22Rv1 (cell line): ENCODE measurements around the gene TMEM126A.

ENCODE experiments used
- H3K27ac ChIP-seq: fragments of 450-650 bp; 2 replicates; pipeline ENCODE4 v1.5.1; 2017
- ZFX ChIP-seq: fragments of 450-650 bp; IDR thresholded peaks from 2 replicates; pipeline ENCODE4 v1.6.1; 2017; ENCODE audit warnings: antibody characterized with exemption, borderline replicate concordance
- TF ChIP-seq, protein P1 (sequence below): fragments of 450-650 bp; IDR thresholded peaks from 2 replicates; pipeline ENCODE4 v1.5.1; 2017; ENCODE audit warnings: mild to moderate bottlenecking

TMEM126A gene

DNA sequence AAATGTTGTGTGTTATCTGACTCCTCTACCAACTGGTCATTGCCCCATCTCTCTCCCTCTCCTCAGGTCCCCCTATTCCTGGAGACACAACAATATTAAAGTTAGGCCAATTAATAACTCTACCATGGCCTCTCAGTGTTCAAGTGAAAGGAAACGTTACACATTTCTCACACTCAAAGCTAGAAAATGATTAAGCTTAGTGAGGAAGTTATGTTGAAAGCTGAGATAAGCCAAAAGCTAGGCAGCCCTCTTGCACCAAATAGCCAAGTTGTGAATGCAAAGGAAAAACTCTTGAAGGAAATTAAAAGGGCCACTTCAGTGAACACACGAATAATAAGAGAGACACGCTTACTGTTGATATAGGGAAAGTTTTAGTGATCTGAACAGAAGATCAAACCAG lies 27.5 kb upstream of the TMEM126A start:
- no peak for TF ChIP-seq ZFX
- TF ChIP-seq, protein P1, sequence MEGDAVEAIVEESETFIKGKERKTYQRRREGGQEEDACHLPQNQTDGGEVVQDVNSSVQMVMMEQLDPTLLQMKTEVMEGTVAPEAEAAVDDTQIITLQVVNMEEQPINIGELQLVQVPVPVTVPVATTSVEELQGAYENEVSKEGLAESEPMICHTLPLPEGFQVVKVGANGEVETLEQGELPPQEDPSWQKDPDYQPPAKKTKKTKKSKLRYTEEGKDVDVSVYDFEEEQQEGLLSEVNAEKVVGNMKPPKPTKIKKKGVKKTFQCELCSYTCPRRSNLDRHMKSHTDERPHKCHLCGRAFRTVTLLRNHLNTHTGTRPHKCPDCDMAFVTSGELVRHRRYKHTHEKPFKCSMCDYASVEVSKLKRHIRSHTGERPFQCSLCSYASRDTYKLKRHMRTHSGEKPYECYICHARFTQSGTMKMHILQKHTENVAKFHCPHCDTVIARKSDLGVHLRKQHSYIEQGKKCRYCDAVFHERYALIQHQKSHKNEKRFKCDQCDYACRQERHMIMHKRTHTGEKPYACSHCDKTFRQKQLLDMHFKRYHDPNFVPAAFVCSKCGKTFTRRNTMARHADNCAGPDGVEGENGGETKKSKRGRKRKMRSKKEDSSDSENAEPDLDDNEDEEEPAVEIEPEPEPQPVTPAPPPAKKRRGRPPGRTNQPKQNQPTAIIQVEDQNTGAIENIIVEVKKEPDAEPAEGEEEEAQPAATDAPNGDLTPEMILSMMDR = no peak
- no peak overlapping the region for H3K27ac ChIP-seq

DNA sequence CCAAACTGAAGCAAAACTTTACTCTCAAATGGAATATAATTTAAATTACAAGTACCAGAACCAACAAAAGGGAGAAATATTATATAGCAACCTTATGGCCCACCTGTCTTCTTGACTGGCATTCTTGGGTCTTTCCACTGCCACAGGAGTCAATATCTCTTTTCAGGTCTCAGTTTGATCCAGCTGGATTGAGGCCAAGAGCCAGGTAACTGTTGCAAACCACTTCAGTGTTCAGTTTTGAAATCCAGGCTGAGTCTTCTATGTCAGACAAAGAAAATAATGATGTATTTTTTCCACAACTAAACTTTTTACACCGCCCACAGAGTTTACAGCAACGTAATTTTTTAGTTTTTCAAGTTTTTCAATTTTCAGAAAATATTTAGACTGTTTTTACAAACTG lies 21.3 kb upstream of the TMEM126A start:
- no peak overlapping the region for H3K27ac ChIP-seq
- TF ChIP-seq ZFX = no peak
- TF ChIP-seq, protein P1 = no peak

DNA sequence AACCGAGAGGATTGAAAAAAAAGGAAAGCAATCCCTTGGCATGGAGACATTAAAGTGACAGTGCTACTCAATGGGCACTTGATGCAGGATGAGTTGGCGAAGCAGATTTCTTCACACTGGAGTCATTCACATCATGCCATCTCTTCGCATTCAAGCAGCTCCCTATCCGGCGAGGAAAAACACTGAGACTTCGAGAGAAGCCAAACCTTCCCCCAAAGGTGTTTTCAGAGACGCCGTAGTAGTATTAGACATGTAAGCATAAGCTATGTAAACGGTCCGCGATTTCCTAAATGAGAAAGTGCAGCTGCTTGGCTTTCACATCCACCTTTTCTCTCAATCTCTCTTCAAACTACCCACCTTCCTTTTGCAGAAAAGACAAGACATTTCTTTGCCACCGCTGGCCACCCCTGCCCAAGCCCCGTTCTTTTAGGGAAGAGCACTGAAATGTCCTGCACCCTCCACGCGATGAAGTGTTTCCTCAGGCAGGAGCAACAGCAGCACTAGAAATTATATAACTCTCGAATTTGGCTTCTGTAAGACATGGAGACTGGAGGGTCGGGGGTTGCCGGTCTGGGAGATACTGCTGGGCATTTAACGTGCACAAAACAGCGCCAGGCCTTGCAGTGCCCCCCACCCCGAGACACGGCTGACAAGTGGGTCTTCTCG lies 20.3 kb upstream of the TMEM126A start, which contains the start of gene DLG2:
Gene DLG2, minus strand, starts transcription at position 13 of the 666 bp plus-strand sequence.
- H3K27ac ChIP-seq = peak within 1 kb of the TSS; percentile 66
- TF ChIP-seq, protein P1 = no peak
- no peak for TF ChIP-seq ZFX

DNA sequence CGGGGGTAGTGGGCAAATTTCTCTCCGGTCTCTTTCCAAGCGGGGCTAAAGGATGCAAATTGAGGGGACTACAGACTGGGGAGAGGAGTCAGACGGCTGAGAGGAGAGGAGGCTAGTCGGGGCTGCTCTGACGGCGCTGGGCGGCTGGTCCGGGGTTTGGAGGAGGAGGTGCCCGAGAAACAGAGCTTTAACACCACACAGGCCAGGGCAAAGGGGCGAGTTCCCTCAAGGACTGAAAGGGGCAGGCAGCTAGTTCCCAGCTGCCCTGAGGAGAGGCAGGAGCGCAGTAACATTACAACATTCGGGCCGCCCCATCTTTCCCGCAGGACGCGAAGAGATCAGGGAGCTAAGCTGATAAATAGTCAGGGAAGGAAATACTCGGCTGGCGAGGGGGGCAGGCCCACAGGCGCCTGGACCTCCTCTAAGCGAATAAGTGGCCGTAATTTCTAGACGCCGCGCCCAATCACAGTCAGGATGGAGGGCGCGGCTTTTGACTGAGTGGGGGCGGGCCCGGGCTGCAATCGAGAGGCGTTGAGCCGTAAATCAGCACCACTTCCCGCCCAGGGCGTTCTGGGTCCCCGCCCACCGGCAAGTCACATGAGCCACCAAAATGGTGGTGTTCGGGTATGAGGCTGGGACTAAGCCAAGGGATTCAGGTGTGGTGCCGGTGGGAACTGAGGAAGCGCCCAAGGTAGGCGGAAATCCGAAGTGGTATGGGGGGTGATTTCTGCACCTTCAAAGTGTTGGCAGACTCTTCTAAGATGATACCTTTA lies 19.6 kb upstream of the TMEM126A start, which contains the start of gene TMEM126B:
Gene TMEM126B, plus strand, starts transcription at position 596 of the 773 bp plus-strand sequence. Its CDS starts 15 bp downstream, at position 611.
- H3K27ac ChIP-seq = peak within 1 kb of the TSS; percentile 66
- no peak for TF ChIP-seq ZFX

DNA sequence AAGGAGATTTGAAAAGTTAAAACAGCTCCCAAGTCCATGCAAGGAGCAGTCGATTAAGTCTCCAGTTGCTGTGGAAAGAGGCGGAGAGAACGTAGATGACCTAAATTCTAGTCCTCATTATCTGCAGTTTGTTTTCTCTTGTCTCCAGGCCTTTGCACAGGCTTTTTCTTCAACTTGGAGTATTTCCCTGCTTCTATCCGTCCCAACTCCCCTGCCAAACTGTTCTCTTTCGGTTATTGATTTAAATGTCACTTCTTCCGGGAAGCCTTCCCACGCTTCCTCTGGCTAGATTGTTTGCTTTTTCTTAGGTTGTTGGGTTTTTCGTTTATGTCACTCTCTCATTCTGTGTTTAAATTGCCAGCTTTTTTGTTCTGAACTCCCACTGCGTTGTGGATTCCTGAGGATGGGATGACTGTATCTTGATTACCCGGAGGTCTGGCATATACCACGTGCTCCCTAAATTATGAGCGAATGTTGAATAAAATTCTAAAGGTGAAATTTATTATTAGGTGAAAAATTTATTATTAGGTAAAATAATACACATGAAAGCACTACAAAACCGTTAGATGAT lies 18.9 kb upstream of the TMEM126A start:
- TF ChIP-seq ZFX = no peak
- TF ChIP-seq, protein P1 = no peak
- peak overlapping the region; percentile 66 for H3K27ac ChIP-seq

DNA sequence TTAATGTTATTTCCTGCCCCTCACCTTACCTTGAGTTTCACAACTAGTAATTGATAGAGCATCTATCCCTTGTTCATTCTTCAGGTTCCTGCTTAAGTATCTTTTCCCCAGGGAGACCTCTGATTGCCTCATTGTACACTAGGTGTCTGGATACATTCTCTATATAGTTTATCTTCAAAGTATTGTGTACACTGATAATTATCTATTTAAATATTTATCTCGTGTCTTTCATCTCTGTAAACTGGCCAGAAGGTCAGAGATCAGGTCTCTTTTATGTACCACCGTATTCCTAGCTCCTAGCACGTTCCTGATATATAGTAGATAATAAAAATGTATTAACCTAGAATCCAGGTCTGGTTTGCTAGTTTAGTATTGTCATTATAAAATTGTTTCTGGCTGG lies 13.0 kb upstream of the TMEM126A start:
- no peak overlapping the region for H3K27ac ChIP-seq
- no peak for TF ChIP-seq ZFX
- TF ChIP-seq, protein P1 = no peak

DNA sequence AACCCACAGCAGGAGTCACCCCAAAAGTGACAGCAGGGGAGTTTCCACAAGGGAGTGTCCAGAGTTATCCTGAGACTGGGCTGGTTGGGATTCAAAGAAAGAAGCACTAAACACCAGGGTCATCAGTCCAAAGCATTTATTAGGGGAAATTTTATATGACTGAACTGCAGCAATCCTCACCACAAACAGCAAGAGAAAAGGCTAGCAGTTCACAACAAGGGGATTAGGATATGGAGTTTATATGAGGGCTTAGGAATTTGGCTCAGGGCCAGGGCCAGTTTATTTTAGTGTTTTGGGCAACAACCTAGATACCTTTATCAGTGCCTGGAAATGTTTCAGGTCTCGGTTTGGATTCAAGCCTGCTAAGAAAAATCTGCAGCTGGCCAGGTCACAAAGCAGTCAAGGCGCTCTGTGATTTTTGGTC lies 4.6 kb upstream of the TMEM126A start:
- TF ChIP-seq ZFX = no peak
- TF ChIP-seq, protein P1 = no peak
- no peak overlapping the region for H3K27ac ChIP-seq
